Muscle of leg (tissue), 11 donors: ENCODE measurements around the gene RNF41. TPM values are rescaled to one million over a fixed set of nuclear protein-coding genes. Genes with fewer than 3 reads are reported as not detected.

Experiments used
- DNase-seq: peaks from one replicate; pipeline ENCODE4 v3.0.0; 2013
- H3K27ac ChIP-seq: one replicate; pipeline ENCODE4 v1.5.1; 2013; ENCODE audit warnings: mild to moderate bottlenecking, low read length, control low read depth
- H3K27me3 ChIP-seq: one replicate; pipeline ENCODE4 v1.6.1; 2013; ENCODE audit warnings: low read length; ENCODE audit not compliant: control insufficient read depth, insufficient read depth
- H3K36me3 ChIP-seq: one replicate; pipeline ENCODE4 v1.6.1; 2013; ENCODE audit warnings: low read length; ENCODE audit not compliant: control insufficient read depth, insufficient read depth
- H3K4me1 ChIP-seq: one replicate; pipeline ENCODE4 v1.6.1; 2013; ENCODE audit warnings: low read length; ENCODE audit not compliant: control insufficient read depth, insufficient read depth
- H3K4me3 ChIP-seq: one replicate; pipeline ENCODE4 v1.5.1; 2013; ENCODE audit warnings: low read length, control low read depth
- H3K9me3 ChIP-seq: replicated peaks from 2 replicates; pipeline ENCODE4 v1.6.1; 2013; ENCODE audit warnings: low read depth, low read length; ENCODE audit not compliant: control insufficient read depth
- WGBS: methylation state at CpG from one replicate; pipeline ENCODE4 v1.1.5; 2013; ENCODE audit warnings: missing lambda C conversion rate; ENCODE audit not compliant: insufficient coverage; 5-methylcytosine and 5-hydroxymethylcytosine counted together
- polyA plus RNA-seq, 8 donors: library from polyadenylated mRNA; unstranded; fragments of 120-200 nt; gene quantifications; one replicate each; pipeline versions ENCODE4 v1.2.1 to v1.2.3, GENCODE V29; 2013; ENCODE audit warnings: inconsistent platforms in 1 of 8, low replicate concordance in 1 of 8; ENCODE audit not compliant: insufficient read length in 8 of 8, insufficient read depth in 1 of 8
- total RNA-seq: library from RNA; stranded (reverse); fragments of 120-200 nt; gene quantifications from one replicate; pipeline ENCODE4 v1.2.4, GENCODE V29; 2013

Gene RNF41
- total and polyA plus RNA-seq, 9 donors = 35.5 to 49.3 (median 44.2) TPM

DNA sequence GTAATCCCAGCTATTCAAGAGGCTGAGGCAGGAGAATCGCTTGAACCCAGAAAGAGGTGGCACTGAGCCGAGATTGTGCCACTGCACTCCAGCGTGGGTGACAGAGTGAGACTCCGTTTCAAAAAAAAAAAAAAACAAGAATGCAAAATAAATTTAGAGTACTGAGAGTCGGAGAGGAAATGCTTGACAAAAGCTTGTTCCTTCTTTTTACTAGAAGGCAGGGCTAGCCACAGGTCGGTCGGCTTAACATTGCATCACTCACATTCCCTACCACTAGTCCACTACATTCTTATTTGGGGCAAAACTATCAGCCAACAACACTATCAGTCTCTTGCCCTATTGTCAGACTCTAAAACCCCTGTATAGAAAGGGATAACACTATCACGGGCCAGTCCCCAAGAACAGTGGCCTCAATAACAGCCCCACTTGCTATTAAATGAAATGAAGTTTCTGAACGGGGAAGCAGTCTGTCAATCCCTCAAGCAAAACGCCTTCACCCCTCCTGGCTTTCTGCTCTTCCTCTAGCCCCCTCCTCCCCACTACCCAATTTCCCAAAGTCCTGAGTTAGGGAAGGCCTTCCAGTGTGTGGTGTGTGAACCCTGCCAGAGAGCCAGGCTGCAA lies 1.0 kb downstream of the RNF41 start:
- Histone ChIP-seq H3K4me3 (peak overlapping the region; percentile 97), H3K36me3 (peaks cover 16% of the 10 kb centered on the region), H3K4me1 (peaks cover 38% of the 10 kb centered on the region), H3K27ac (peak overlapping the region; percentile 99), H3K27me3 (no peaks in the 10 kb centered on the region), H3K9me3 (no peaks in the 10 kb centered on the region)
- peak; percentile 44 for DNase-seq
- WGBS = 27% methylated on average over 3 of the region's 10 CpGs

GRCh38 chr12:56219840-56220239 lies 1.9 kb downstream of the RNF41 start:
- WGBS = 73% methylated on average over 2 of the region's 9 CpGs
- Histone ChIP-seq H3K9me3 (no peaks in the 10 kb centered on the region), H3K27ac (no peak overlapping the region)

DNA sequence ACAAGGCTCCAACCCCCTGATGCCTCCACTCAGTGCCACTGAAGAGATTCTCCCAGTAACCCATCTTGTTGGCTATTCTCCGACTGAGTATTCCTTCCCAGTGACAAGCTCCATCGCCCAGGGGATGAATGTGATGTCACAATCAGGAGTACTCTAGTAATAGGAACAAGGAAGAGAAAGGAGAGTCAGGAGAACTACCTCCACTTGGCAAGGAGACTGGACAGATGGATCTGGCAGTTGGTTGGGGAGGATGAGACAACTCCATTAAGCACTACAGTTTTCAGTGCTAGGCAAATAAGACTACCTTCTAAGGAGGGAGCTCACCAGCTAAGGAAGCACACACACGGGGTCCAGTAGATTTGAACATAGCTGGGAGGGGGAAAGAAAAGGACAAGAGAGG lies 5.3 kb downstream of the RNF41 start:
- Histone ChIP-seq H3K9me3 (no peaks in the 10 kb centered on the region), H3K27me3 (no peaks in the 10 kb centered on the region), H3K4me1 (peaks cover 13% of the 10 kb centered on the region), H3K27ac (no peak overlapping the region), H3K36me3 (peaks cover 48% of the 10 kb centered on the region), H3K4me3 (no peak overlapping the region)
- no peak for DNase-seq
- 92% methylated on average over 2 of the region's 3 CpGs for whole genome bisulfite sequencing

More at GRCh38 chr12:56219840-56220239, 1.9 kb downstream of the RNF41 start:
- no peaks in the 10 kb centered on the region for H3K27me3 ChIP-seq
- DNase-seq = no peak
- H3K4me1 ChIP-seq = peaks cover 33% of the 10 kb centered on the region
- H3K36me3 ChIP-seq = peaks cover 20% of the 10 kb centered on the region
- no peak overlapping the region for H3K4me3 ChIP-seq

- WGBS = 71% methylated on average over 1 of the region's 5 CpGs
- H3K9me3 ChIP-seq = no peaks in the 10 kb centered on the region
- no peaks in the 10 kb centered on the region for H3K27me3 ChIP-seq
- H3K36me3 ChIP-seq = peaks cover 61% of the 10 kb centered on the region
- H3K27ac ChIP-seq = no peak overlapping the region
- H3K4me1 ChIP-seq = no peaks in the 10 kb centered on the region
- no peak for DNase-seq
- no peak overlapping the region for H3K4me3 ChIP-seq
Observed at GRCh38 chr12:56213878-56214277, 7.8 kb downstream of the RNF41 start.

GRCh38 chr12:56212361-56212760 lies 9.4 kb downstream of the RNF41 start:
- Histone ChIP-seq H3K27me3 (no peaks in the 10 kb centered on the region), H3K4me1 (no peaks in the 10 kb centered on the region), H3K27ac (no peak overlapping the region), H3K9me3 (no peaks in the 10 kb centered on the region), H3K36me3 (peaks cover 68% of the 10 kb centered on the region), H3K4me3 (no peak overlapping the region)
- WGBS = no CpG with 5 or more reads among the region's 1 CpG
- no peak for DNase-seq

DNA sequence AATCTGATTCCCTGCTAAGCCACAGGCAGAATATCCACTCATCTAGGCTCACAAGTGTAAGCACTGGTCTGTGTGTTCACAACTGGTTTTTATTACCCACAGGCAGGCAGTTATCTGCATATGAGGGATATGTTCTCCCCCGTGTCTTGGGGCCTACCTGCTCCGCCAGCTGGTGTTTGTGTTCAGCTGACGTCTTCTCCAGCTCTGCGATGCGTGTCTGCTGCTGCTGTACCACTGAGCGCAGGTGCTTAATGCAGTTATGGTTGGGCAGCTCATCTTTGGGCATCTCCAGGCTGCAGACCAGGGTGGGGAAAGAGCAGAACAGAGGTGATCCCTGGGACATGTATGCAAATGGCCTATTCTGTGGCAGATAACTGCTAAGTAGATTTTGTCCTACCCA lies 13.7 kb downstream of the RNF41 start:
- no peaks in the 10 kb centered on the region for H3K27me3 ChIP-seq
- H3K9me3 ChIP-seq = no peaks in the 10 kb centered on the region
- 73% methylated on average over 4 of the region's 6 CpGs for WGBS
- no peak for DNase-seq
- no peaks in the 10 kb centered on the region for H3K4me1 ChIP-seq
- peaks cover 69% of the 10 kb centered on the region for H3K36me3 ChIP-seq
- no peak overlapping the region for H3K4me3 ChIP-seq
- H3K27ac ChIP-seq = no peak overlapping the region

- no peak overlapping the region for H3K27ac ChIP-seq
- no peak overlapping the region for H3K4me3 ChIP-seq
- peaks cover 60% of the 10 kb centered on the region for H3K36me3 ChIP-seq
- H3K27me3 ChIP-seq = no peaks in the 10 kb centered on the region
- WGBS = 63% methylated on average over 9 of the region's 14 CpGs
- no peaks in the 10 kb centered on the region for H3K4me1 ChIP-seq
- no peaks in the 10 kb centered on the region for H3K9me3 ChIP-seq
- peak; percentile 63 for DNase-seq
Observed at GRCh38 chr12:56206452-56207166, 15.1 kb downstream of the RNF41 start.

GRCh38 chr12:56205445-56205844 lies 16.3 kb downstream of the RNF41 start:
- H3K4me3 ChIP-seq = no peak overlapping the region
- DNase-seq = no peak
- H3K27me3 ChIP-seq = no peaks in the 10 kb centered on the region
- no peak overlapping the region for H3K27ac ChIP-seq
- peaks cover 50% of the 10 kb centered on the region for H3K36me3 ChIP-seq
- no peaks in the 10 kb centered on the region for H3K9me3 ChIP-seq
- H3K4me1 ChIP-seq = no peaks in the 10 kb centered on the region

GRCh38 chr12:56204275-56204674 lies 17.4 kb downstream of the RNF41 start:
- no peaks in the 10 kb centered on the region for H3K4me1 ChIP-seq
- H3K27ac ChIP-seq = no peak overlapping the region
- no peak overlapping the region for H3K4me3 ChIP-seq
- H3K27me3 ChIP-seq = no peaks in the 10 kb centered on the region
- peaks cover 44% of the 10 kb centered on the region for H3K36me3 ChIP-seq
- H3K9me3 ChIP-seq = no peaks in the 10 kb centered on the region
- DNase-seq = no peak

DNA sequence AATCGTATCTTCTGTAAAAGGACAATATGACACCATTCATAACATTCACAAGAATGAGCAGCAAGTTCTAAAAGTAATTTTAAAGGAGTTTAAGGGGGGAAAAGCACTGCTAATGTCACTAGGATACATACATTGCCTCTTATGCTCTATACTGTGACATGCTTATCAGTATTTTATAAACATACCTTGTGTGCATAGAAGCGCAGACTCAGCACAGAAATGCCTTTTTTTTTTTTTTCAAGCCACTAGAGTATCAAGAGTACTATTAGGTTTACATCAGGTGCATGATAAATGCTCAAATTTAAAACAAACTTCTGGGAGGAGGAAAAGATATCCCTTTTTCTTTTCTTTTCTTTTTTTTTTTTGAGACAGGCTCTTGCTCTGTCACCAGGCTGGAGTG lies 18.9 kb downstream of the RNF41 start:
- H3K27ac ChIP-seq = no peak overlapping the region
- no peak overlapping the region for H3K4me3 ChIP-seq
- DNase-seq = no peak
- no CpG with 5 or more reads among the region's 2 CpGs for WGBS
- H3K27me3 ChIP-seq = no peaks in the 10 kb centered on the region
- H3K36me3 ChIP-seq = peaks cover 34% of the 10 kb centered on the region
- H3K9me3 ChIP-seq = no peaks in the 10 kb centered on the region
- H3K4me1 ChIP-seq = no peaks in the 10 kb centered on the region
